GM21367 (cell line): ENCODE data around the gene B3GNT7.
"Not testable (repeated sequence)": the region's sequence is repeated elsewhere in the genome, so short reads cannot be mapped to it uniquely, and the experiment has no call there.

Experiments
- ATAC-seq: cut with Tn5 transposase; IDR thresholded peaks from one replicate; pipeline ENCODE4 v1.9.1; 2021; ENCODE audit not compliant: unreplicated experiment

B3GNT7 gene

GRCh38 chr2:231399853-231400680 lies 4.6 kb downstream of the B3GNT7 start:
- ATAC-seq = no peak

- ATAC-seq = not testable (repeated sequence)
These were observed 5.2 kb downstream of the B3GNT7 start for GRCh38 chr2:231400681-231401080.

- not testable (repeated sequence) for ATAC-seq
These were observed 5.6 kb downstream of the B3GNT7 start for GRCh38 chr2:231401101-231401500.

- ATAC-seq = not testable (repeated sequence)
These were observed 8.1 kb downstream of the B3GNT7 start for GRCh38 chr2:231403421-231404182.

GRCh38 chr2:231404183-231404578 lies 8.7 kb downstream of the B3GNT7 start:
- ATAC-seq = not testable (repeated sequence)

GRCh38 chr2:231405601-231406367 lies 10.3 kb downstream of the B3GNT7 start:
- ATAC-seq = not testable (repeated sequence)

GRCh38 chr2:231407686-231408085 lies 12.2 kb downstream of the B3GNT7 start:
- not testable (repeated sequence) for ATAC-seq

- ATAC-seq = not testable (repeated sequence)
These were observed 12.8 kb downstream of the B3GNT7 start for GRCh38 chr2:231408304-231408703.

GRCh38 chr2:231409776-231410175 lies 14.3 kb downstream of the B3GNT7 start:
- ATAC-seq = no peak

- ATAC-seq = no peak
These were observed 14.9 kb downstream of the B3GNT7 start for GRCh38 chr2:231410293-231411004.

- ATAC-seq = no peak
These were observed 15.7 kb downstream of the B3GNT7 start for GRCh38 chr2:231411237-231411636.

GRCh38 chr2:231411831-231412617 lies 16.5 kb downstream of the B3GNT7 start:
- peak; percentile 97 for ATAC-seq

- no peak for ATAC-seq
These were observed 17.1 kb downstream of the B3GNT7 start for GRCh38 chr2:231412618-231412963.

- ATAC-seq = no peak
These were observed 17.9 kb downstream of the B3GNT7 start for GRCh38 chr2:231413456-231413855.

GRCh38 chr2:231413921-231414476 lies 18.5 kb downstream of the B3GNT7 start:
- no peak for ATAC-seq

GRCh38 chr2:231415029-231415428 lies 19.5 kb downstream of the B3GNT7 start:
- no peak for ATAC-seq

- ATAC-seq = no peak
These were observed 23.5 kb downstream of the B3GNT7 start for GRCh38 chr2:231418820-231419640.

- ATAC-seq = no peak
These were observed 25.6 kb downstream of the B3GNT7 start for GRCh38 chr2:231421051-231421580.

- no peak for ATAC-seq
These were observed 26.5 kb downstream of the B3GNT7 start for GRCh38 chr2:231422056-231422455.
